Suprapubic skin (tissue), 4 donors: ENCODE results near the gene NABP1.

Experiments used
- CTCF ChIP-seq, 2 donors: fragments of 200-600 bp in 1 of 2; fragments of 450-650 bp in 1 of 2; sonication (generic) in 1 of 2; IDR thresholded peaks; one replicate each; pipeline ENCODE4 v1.5.1; 2016 to 2019; ENCODE audit warnings: antibody characterized with exemption in 2 of 2, mild to moderate bottlenecking in 1 of 2, moderate library complexity in 1 of 2
- EP300 ChIP-seq: sonication (generic); formaldehyde crosslinking; IDR thresholded peaks from one replicate; pipeline ENCODE4 v1.6.1; 2017; ENCODE audit warnings: antibody characterized with exemption
- POLR2A ChIP-seq, 2 donors: fragments of 450-650 bp; IDR thresholded peaks; one replicate each; pipeline ENCODE4 v1.6.1; 2017; ENCODE audit warnings: antibody characterized with exemption in 2 of 2, mild to moderate bottlenecking in 2 of 2, moderate library complexity in 2 of 2
- POLR2AphosphoS5 ChIP-seq, 3 donors: sonication (generic); formaldehyde crosslinking; IDR thresholded peaks; one replicate each; pipeline ENCODE4 v1.6.1; 2017; ENCODE audit warnings: antibody characterized with exemption in 3 of 3

GRCh38 chr2:191646163-191646902 is 31.6 kb upstream of the NABP1 start:
- TF ChIP-seq CTCF (IDR thresholded peaks at IDR 0.05) (no peak), EP300 (no peak), POLR2AphosphoS5 (IDR thresholded peaks at IDR 0.05) (no peak), POLR2A (IDR thresholded peaks at IDR 0.05) (no peak)
